GM23338 (cell line): ENCODE measurements around the gene MEIOSIN. TPM values are rescaled to one million over a fixed set of nuclear protein-coding genes. Genes with fewer than 3 reads are reported as not detected.

Experiments
- ATAC-seq: fragments of 200-7000 bp; cut with Tn5 transposase; 3 replicates; pipeline ENCODE4 v1.9.1; 2020
- DNase-seq: peaks from one replicate; pipeline ENCODE4 v3.0.0-alpha.2; 2015; ENCODE audit warnings: low spot score
- H2AFZ ChIP-seq: fragments of 200-600 bp; sonication (generic); 2 replicates; pipeline ENCODE4 v1.8.0; 2016; ENCODE audit warnings: antibody characterized with exemption, mild to moderate bottlenecking, moderate library complexity
- H3F3A ChIP-seq: fragments of 200-600 bp; sonication (generic); replicated peaks from 2 replicates; pipeline ENCODE4 v1.8.0; 2017; ENCODE audit warnings: antibody characterized with exemption, mixed run types, low read depth
- H3K27ac ChIP-seq: fragments of 200-600 bp; sonication (generic); 2 replicates; pipeline ENCODE4 v1.6.1; 2016; ENCODE audit warnings: low read depth
- H3K27me3 ChIP-seq: fragments of 200-600 bp; sonication (generic); 2 replicates; pipeline ENCODE4 v1.8.0; 2016; ENCODE audit warnings: mild to moderate bottlenecking, mixed run types, moderate library complexity; ENCODE audit not compliant: insufficient read depth
- H3K36me3 ChIP-seq: fragments of 200-600 bp; sonication (generic); 2 replicates; pipeline ENCODE4 v1.8.0; 2016; ENCODE audit warnings: mild to moderate bottlenecking; ENCODE audit not compliant: insufficient read depth
- H3K4me1 ChIP-seq: fragments of 200-600 bp; sonication (generic); 2 replicates; pipeline ENCODE4 v1.8.0; 2016; ENCODE audit warnings: mild to moderate bottlenecking, moderate library complexity; ENCODE audit not compliant: insufficient read depth
- H3K4me2 ChIP-seq: fragments of 200-600 bp; sonication (generic); 2 replicates; pipeline ENCODE4 v1.7.1; 2017; ENCODE audit warnings: mixed run types
- H3K4me3 ChIP-seq: fragments of 200-600 bp; sonication (generic); 2 replicates; pipeline ENCODE4 v1.6.1; 2016; ENCODE audit warnings: mixed run types
- H3K79me2 ChIP-seq: fragments of 200-600 bp; sonication (generic); replicated peaks from 2 replicates; pipeline ENCODE4 v1.8.0; 2017; ENCODE audit warnings: mild to moderate bottlenecking; ENCODE audit not compliant: insufficient read depth
- H3K9me2 ChIP-seq: fragments of 200-600 bp; sonication (generic); 2 replicates; pipeline ENCODE4 v1.8.0; 2017; ENCODE audit not compliant: insufficient read depth
- H4K20me1 ChIP-seq: fragments of 200-600 bp; sonication (generic); replicated peaks from 2 replicates; pipeline ENCODE4 v1.8.0; 2017; ENCODE audit warnings: mild to moderate bottlenecking; ENCODE audit not compliant: insufficient read depth
- H3K27ac Mint-ChIP-seq: 2 replicates; pipeline ENCODE4 v1.8.0; 2020; ENCODE audit warnings: inconsistent platforms, mild to moderate bottlenecking, moderate library complexity, mixed read lengths
- H3K27me3 Mint-ChIP-seq: 3 replicates; pipeline ENCODE4 v1.8.0; 2022; ENCODE audit warnings: low read depth, mild to moderate bottlenecking, moderate library complexity, mixed read lengths, inconsistent platforms; ENCODE audit not compliant: insufficient read depth, poor library complexity
- H3K36me3 Mint-ChIP-seq: 3 replicates; pipeline ENCODE4 v1.8.0; 2021; ENCODE audit warnings: low read depth, mild to moderate bottlenecking, inconsistent platforms, moderate library complexity, mixed read lengths
- H3K4me1 Mint-ChIP-seq: 3 replicates; pipeline ENCODE4 v1.8.0; 2020; ENCODE audit warnings: mild to moderate bottlenecking, inconsistent platforms, mixed read lengths
- H3K4me3 Mint-ChIP-seq: 3 replicates; pipeline ENCODE4 v1.8.0; 2021; ENCODE audit warnings: moderate library complexity, mild to moderate bottlenecking, inconsistent platforms, mixed read lengths
- H3K9me3 Mint-ChIP-seq: 3 replicates; pipeline ENCODE4 v1.8.0; 2020; ENCODE audit warnings: moderate library complexity, mild to moderate bottlenecking, inconsistent platforms, mixed read lengths
- CREB1 ChIP-seq: fragments of 250-450 bp; sonication (Bioruptor Pico); IDR thresholded peaks from 2 replicates; pipeline ENCODE4 v1.5.0; 2020; ENCODE audit warnings: low read depth, mild to moderate bottlenecking, moderate library complexity
- EZH2 ChIP-seq: fragments of 200-600 bp; sonication (generic); IDR thresholded peaks from one replicate; pipeline ENCODE4 v1.8.0; 2017; ENCODE audit warnings: antibody characterized with exemption, mild to moderate bottlenecking, low read depth; ENCODE audit not compliant: unreplicated experiment
- EZH2phosphoT487 ChIP-seq: fragments of 200-600 bp; sonication (generic); IDR thresholded peaks from one replicate; pipeline ENCODE4 v1.8.1; 2018; ENCODE audit warnings: antibody characterized with exemption; ENCODE audit not compliant: unreplicated experiment
- JUNB ChIP-seq: IDR thresholded peaks from one replicate; pipeline ENCODE4 v1.6.1; 2016; ENCODE audit warnings: antibody characterized with exemption; ENCODE audit not compliant: unreplicated experiment
- NANOG ChIP-seq: IDR thresholded peaks from 2 replicates; pipeline ENCODE4 v1.6.1; 2016; ENCODE audit warnings: antibody characterized with exemption, borderline replicate concordance
- POLR2AphosphoS5 ChIP-seq: IDR thresholded peaks from 2 replicates; pipeline ENCODE4 v1.6.1; 2016; ENCODE audit warnings: antibody characterized with exemption, low read depth
- STAT1 ChIP-seq: IDR thresholded peaks from one replicate; pipeline ENCODE4 v1.6.1; 2016; ENCODE audit warnings: antibody characterized with exemption; ENCODE audit not compliant: unreplicated experiment
- ZNF114 ChIP-seq: fragments of 250-450 bp; sonication (Bioruptor Pico); IDR thresholded peaks from 2 replicates; pipeline ENCODE4 v1.5.0; 2020; ENCODE audit warnings: mild to moderate bottlenecking, moderate library complexity
- ZNF331 ChIP-seq: fragments of 250-450 bp; sonication (Bioruptor Pico); IDR thresholded peaks from 2 replicates; pipeline ENCODE4 v1.5.0; 2020; ENCODE audit warnings: low read depth, mild to moderate bottlenecking, moderate library complexity
- polyA plus RNA-seq: library from polyadenylated mRNA; unstranded; fragments of >200 nt; fragmentation: Nextera tagmentation; extraction: Ambion mirVana; gene quantifications from 2 replicates; pipeline ENCODE4 v1.2.1, GENCODE V29; 2016
- total RNA-seq: library from RNA; depleted of rRNA; stranded (reverse); fragments of >200 nt; shearing (Covaris generic); gene quantifications from 2 replicates; pipeline ENCODE4 v1.2.3, GENCODE V29; 2014
- TF ChIP-seq, protein P1 (sequence below): fragments of 250-450 bp; sonication (Bioruptor Pico); IDR thresholded peaks from 2 replicates; pipeline ENCODE4 v1.5.0; 2020; ENCODE audit warnings: mild to moderate bottlenecking, moderate library complexity
- TF ChIP-seq, protein P2 (sequence below): IDR thresholded peaks from one replicate; pipeline ENCODE4 v1.6.1; 2018; ENCODE audit warnings: antibody characterized with exemption; ENCODE audit not compliant: unreplicated experiment
- TF ChIP-seq, protein P3 (sequence below): IDR thresholded peaks from 2 replicates; pipeline ENCODE4 v1.6.1; 2016; ENCODE audit warnings: antibody characterized with exemption
- TF ChIP-seq, protein P4 (sequence below), 2 experiments: fragments of 200-600 bp in 1 of 2; sonication (generic) in 1 of 2; conservative IDR thresholded peaks; 2 replicates each; pipeline versions ENCODE4 v1.5.1 to v1.6.1; 2016 to 2017; ENCODE audit warnings: antibody characterized with exemption in 2 of 2, low read depth in 2 of 2, mild to moderate bottlenecking in 2 of 2, moderate library complexity in 1 of 2

MEIOSIN gene
- total and polyA plus RNA-seq, 2 experiments from 2014 or later, result 0.21 to 0.28 TPM

DNA sequence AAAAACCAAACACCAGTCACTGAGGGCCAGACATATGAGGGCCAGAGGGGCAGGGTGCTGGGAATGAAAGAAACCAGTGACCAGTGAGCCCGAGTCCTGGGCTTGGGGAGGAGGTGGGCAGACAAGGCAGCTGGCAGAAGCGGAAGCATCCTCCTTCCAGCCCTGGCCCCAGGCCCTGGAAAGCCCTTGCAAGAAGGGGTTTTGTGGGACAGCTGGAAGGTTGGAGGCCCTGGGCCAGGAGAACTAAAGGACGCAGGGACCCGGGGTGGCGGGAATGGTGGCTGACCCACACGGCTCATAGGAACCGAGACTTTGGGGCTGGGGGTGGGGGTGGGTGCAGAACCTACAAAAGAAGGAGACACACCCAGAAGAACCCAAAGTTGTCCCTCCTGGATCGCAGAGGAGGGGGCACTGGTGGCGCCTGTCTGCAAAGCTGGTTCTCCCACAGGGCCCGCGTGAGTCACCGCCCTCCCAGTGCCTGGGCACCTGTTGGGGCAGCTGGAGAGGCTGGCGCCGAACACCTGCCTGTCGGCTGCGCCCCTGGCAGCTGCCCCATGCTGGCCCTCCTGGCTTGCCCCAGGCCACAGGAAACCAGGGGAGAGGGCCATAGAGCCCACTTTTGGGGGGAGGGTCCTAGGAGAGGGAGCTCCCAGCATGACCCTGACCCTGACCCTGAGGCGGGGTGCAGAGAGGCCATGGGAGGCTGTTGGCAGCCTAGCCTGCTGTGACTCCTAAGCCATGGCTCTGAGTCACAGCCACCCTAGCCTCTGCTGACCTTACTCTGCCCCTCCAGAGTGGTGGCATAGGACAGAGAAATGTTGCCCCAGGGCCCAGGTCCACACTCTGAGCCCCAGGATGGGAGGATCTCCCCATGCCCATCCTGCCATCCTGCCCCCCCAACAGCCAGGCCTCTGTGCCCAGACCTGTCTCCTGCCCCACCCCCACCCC lies 48.2 kb downstream of the MEIOSIN start:
- Histone ChIP-seq H3K4me2 (no peak overlapping the region), H4K20me1 (peaks cover 7% of the 10 kb centered on the region), H2AFZ (no peak overlapping the region), H3K9me2 (no peaks in the 10 kb centered on the region), H3K27me3 (peaks cover 8% of the 10 kb centered on the region), H3K4me3 (no peak overlapping the region), H3F3A (peaks cover 12% of the 10 kb centered on the region; the same call in 1 of the 2 replicates), H3K36me3 (no peaks in the 10 kb centered on the region), H3K27ac (no peak overlapping the region), H3K4me1 (peaks cover 33% of the 10 kb centered on the region), H3K79me2 (no peaks in the 10 kb centered on the region)
- Mint-ChIP-seq H3K27ac (no peak overlapping the region), H3K36me3 (peaks cover 30% of the 10 kb centered on the region), H3K4me1 (peaks cover 35% of the 10 kb centered on the region), H3K4me3 (no peak overlapping the region; the same call in 2 of the 3 replicates), H3K9me3 (no peaks in the 10 kb centered on the region), H3K27me3 (peaks cover 36% of the 10 kb centered on the region)
- TF ChIP-seq, protein P1, sequence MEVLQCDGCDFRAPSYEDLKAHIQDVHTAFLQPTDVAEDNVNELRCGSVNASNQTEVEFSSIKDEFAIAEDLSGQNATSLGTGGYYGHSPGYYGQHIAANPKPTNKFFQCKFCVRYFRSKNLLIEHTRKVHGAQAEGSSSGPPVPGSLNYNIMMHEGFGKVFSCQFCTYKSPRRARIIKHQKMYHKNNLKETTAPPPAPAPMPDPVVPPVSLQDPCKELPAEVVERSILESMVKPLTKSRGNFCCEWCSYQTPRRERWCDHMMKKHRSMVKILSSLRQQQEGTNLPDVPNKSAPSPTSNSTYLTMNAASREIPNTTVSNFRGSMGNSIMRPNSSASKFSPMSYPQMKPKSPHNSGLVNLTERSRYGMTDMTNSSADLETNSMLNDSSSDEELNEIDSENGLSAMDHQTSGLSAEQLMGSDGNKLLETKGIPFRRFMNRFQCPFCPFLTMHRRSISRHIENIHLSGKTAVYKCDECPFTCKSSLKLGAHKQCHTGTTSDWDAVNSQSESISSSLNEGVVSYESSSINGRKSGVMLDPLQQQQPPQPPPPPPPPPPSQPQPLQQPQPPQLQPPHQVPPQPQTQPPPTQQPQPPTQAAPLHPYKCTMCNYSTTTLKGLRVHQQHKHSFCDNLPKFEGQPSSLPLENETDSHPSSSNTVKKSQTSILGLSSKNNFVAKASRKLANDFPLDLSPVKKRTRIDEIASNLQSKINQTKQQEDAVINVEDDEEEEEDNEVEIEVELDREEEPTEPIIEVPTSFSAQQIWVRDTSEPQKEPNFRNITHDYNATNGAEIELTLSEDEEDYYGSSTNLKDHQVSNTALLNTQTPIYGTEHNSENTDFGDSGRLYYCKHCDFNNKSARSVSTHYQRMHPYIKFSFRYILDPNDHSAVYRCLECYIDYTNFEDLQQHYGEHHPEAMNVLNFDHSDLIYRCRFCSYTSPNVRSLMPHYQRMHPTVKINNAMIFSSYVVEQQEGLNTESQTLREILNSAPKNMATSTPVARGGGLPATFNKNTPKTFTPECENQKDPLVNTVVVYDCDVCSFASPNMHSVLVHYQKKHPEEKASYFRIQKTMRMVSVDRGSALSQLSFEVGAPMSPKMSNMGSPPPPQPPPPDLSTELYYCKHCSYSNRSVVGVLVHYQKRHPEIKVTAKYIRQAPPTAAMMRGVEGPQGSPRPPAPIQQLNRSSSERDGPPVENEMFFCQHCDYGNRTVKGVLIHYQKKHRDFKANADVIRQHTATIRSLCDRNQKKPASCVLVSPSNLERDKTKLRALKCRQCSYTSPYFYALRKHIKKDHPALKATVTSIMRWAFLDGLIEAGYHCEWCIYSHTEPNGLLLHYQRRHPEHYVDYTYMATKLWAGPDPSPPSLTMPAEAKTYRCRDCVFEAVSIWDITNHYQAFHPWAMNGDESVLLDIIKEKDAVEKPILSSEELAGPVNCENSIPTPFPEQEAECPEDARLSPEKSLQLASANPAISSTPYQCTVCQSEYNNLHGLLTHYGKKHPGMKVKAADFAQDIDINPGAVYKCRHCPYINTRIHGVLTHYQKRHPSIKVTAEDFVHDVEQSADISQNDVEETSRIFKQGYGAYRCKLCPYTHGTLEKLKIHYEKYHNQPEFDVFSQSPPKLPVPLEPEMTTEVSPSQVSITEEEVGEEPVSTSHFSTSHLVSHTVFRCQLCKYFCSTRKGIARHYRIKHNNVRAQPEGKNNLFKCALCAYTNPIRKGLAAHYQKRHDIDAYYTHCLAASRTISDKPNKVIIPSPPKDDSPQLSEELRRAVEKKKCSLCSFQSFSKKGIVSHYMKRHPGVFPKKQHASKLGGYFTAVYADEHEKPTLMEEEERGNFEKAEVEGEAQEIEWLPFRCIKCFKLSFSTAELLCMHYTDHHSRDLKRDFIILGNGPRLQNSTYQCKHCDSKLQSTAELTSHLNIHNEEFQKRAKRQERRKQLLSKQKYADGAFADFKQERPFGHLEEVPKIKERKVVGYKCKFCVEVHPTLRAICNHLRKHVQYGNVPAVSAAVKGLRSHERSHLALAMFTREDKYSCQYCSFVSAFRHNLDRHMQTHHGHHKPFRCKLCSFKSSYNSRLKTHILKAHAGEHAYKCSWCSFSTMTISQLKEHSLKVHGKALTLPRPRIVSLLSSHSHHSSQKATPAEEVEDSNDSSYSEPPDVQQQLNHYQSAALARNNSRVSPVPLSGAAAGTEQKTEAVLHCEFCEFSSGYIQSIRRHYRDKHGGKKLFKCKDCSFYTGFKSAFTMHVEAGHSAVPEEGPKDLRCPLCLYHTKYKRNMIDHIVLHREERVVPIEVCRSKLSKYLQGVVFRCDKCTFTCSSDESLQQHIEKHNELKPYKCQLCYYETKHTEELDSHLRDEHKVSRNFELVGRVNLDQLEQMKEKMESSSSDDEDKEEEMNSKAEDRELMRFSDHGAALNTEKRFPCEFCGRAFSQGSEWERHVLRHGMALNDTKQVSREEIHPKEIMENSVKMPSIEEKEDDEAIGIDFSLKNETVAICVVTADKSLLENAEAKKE (CRISPR knock-in tag), result no peak
- no peak for TF ChIP-seq NANOG
- no peak for TF ChIP-seq JUNB
- TF ChIP-seq CREB1 (CRISPR knock-in tag), result no peak
- no peak for TF ChIP-seq EZH2
- TF ChIP-seq STAT1, result no peak
- TF ChIP-seq, protein P2, sequence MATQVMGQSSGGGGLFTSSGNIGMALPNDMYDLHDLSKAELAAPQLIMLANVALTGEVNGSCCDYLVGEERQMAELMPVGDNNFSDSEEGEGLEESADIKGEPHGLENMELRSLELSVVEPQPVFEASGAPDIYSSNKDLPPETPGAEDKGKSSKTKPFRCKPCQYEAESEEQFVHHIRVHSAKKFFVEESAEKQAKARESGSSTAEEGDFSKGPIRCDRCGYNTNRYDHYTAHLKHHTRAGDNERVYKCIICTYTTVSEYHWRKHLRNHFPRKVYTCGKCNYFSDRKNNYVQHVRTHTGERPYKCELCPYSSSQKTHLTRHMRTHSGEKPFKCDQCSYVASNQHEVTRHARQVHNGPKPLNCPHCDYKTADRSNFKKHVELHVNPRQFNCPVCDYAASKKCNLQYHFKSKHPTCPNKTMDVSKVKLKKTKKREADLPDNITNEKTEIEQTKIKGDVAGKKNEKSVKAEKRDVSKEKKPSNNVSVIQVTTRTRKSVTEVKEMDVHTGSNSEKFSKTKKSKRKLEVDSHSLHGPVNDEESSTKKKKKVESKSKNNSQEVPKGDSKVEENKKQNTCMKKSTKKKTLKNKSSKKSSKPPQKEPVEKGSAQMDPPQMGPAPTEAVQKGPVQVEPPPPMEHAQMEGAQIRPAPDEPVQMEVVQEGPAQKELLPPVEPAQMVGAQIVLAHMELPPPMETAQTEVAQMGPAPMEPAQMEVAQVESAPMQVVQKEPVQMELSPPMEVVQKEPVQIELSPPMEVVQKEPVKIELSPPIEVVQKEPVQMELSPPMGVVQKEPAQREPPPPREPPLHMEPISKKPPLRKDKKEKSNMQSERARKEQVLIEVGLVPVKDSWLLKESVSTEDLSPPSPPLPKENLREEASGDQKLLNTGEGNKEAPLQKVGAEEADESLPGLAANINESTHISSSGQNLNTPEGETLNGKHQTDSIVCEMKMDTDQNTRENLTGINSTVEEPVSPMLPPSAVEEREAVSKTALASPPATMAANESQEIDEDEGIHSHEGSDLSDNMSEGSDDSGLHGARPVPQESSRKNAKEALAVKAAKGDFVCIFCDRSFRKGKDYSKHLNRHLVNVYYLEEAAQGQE, result no peak
- TF ChIP-seq ZNF114, result no peak
- no peak for TF ChIP-seq EZH2phosphoT487
- TF ChIP-seq, protein P3, sequence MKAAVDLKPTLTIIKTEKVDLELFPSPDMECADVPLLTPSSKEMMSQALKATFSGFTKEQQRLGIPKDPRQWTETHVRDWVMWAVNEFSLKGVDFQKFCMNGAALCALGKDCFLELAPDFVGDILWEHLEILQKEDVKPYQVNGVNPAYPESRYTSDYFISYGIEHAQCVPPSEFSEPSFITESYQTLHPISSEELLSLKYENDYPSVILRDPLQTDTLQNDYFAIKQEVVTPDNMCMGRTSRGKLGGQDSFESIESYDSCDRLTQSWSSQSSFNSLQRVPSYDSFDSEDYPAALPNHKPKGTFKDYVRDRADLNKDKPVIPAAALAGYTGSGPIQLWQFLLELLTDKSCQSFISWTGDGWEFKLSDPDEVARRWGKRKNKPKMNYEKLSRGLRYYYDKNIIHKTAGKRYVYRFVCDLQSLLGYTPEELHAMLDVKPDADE, result no peak
- TF ChIP-seq ZNF331 (CRISPR knock-in tag), result no peak
- TF ChIP-seq, protein P4, sequence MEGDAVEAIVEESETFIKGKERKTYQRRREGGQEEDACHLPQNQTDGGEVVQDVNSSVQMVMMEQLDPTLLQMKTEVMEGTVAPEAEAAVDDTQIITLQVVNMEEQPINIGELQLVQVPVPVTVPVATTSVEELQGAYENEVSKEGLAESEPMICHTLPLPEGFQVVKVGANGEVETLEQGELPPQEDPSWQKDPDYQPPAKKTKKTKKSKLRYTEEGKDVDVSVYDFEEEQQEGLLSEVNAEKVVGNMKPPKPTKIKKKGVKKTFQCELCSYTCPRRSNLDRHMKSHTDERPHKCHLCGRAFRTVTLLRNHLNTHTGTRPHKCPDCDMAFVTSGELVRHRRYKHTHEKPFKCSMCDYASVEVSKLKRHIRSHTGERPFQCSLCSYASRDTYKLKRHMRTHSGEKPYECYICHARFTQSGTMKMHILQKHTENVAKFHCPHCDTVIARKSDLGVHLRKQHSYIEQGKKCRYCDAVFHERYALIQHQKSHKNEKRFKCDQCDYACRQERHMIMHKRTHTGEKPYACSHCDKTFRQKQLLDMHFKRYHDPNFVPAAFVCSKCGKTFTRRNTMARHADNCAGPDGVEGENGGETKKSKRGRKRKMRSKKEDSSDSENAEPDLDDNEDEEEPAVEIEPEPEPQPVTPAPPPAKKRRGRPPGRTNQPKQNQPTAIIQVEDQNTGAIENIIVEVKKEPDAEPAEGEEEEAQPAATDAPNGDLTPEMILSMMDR (conservative IDR thresholded peaks at IDR 0.05; ENCODE audit: low read depth in 2 of 2), result no peak
- TF ChIP-seq POLR2AphosphoS5, result no peak
- no peak for ATAC-seq
- DNase-seq, result no peak
